ENCODE data around the gene JCAD.
"Not testable (repeated sequence)": the region's sequence is repeated elsewhere in the genome, so short reads cannot be mapped to it uniquely, and the experiment has no call there.

JCAD gene

DNA sequence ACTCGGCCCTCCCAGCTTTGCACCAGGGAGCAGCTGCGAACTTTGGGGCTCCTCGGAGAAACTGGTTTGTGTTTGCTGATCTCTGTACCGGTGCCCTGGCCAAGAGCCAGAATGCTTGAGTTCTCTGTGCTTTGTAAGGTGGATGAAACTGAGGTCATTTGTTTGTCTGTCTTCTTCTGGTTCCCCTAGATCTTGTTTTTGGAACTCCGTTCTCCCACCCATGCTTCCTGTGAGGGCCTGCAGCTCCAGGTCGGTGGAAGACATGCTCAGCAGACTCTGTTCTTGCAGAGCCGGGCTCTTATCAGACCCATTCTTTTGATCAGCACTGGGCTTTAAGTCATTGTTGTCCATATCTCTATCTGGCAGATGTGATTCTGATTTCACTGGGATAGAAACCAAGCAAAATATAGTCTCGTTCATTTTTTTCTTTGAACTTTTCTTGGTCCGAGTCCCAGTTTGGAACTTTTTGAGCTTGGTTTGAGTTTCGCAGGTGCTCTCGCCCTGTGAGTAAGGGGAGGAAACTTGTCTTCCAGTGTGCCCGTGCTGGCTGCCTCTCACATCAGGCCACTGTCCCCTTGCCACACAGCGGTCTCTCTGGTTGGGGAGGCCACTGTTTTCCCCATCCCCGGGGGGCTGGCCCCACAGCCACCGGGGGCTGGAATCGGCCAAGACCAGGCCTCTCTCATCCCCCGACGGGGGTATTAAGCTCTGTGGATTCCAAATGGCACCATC is 31.2 kb downstream of the JCAD start:
- peaks cover 27 to 85% (median 74%) of the 10 kb centered on the region in 10 experiments for H3K4me1 ChIP-seq
- no peaks in the 10 kb centered on the region for H4K20me1 ChIP-seq
- peaks cover 0 to 3% (median 0%) of the 10 kb centered on the region in 11 experiments; a peak in 1 of 22 replicates for H3K9me3 ChIP-seq (replicated peaks in 1 of 11)
- peak overlapping the region; percentile 39 to 71 (median 61) for H3K4me3 ChIP-seq
- peak overlapping the region; percentile 23 to 85 (median 81); a peak in 20 of 22 replicates for H3K9ac ChIP-seq
- H3K4me2 ChIP-seq = peak overlapping the region; percentile 91 to 99 (median 95)
- H3K27me3 ChIP-seq = no peaks in the 10 kb centered on the region
- H3K36me3 ChIP-seq = peaks cover 0 to 16% (median 0%) of the 10 kb centered on the region in 11 experiments; a peak in 1 of 22 replicates
- no peak for TF ChIP-seq Cebpa-rat (IDR thresholded peaks at IDR 0.05)
- peak overlapping the region in 10 of 11 experiments; percentile 51 to 94 (median 86); a peak in 20 of 22 replicates for H3K27ac ChIP-seq

DNA sequence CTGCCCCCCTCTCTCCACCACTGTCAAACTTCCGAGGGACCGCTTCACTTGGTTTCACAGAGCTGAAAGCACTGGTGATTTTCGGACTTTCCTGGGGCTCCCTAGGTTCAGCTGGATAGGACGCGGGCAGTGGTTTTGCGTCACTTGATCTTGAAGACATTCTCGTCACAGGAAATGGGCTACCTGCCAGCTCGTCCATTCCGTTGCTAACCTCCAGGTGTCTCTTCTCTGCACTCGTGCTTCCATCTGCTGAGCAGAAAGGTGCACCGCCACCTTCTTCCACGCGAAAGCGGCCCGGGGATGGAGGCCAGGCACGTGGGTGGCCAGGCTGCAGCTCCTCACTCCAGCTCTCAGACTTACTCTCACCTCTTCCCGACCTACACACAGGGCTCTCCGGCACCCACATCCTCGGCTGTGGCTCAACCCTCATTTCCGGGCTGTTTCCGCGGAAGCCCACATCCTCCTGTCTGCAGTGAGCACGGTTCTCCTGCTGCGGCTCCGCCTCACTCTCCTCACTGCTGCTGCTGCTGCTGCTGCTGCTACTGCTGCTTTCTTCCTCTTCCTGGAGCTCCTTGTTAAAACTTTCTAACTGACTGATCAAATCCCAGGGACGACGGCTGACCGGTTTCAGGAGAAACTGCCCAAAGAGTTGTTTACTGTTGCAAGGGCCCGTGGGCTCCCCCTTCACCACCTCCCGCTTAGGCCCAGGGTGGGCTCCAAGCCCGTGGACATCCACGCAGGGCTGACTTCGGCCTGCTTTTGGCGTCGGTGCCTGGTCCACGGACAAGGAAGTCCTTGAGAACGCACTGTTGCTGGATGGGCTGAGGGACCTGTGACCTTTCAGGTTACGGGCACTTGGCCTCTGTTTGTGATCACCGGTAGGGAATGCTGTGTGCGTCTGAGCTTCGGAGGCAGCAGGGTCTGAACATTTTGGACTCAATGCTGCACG is 32.1 kb downstream of the JCAD start:
- Histone ChIP-seq H3K9ac (peak overlapping the region; percentile 23 to 85 (median 81); a peak in 20 of 22 replicates), H3K4me2 (peak overlapping the region; percentile 91 to 99 (median 95)), H3K4me1 (peaks cover 27 to 76% (median 66%) of the 10 kb centered on the region in 10 experiments), H3K27ac (peak overlapping the region in 10 of 11 experiments; percentile 51 to 94 (median 86); a peak in 20 of 22 replicates), H3K27me3 (no peaks in the 10 kb centered on the region), H3K4me3 (peak overlapping the region; percentile 39 to 71 (median 61)), H3K36me3 (peaks cover 0 to 16% (median 0%) of the 10 kb centered on the region in 11 experiments; a peak in 1 of 22 replicates), H3K9me3 (replicated peaks in 1 of 11) (peaks cover 0 to 3% (median 0%) of the 10 kb centered on the region in 11 experiments; a peak in 1 of 22 replicates), H4K20me1 (no peaks in the 10 kb centered on the region)
- no peak; a peak in 1 of 22 replicates for TF ChIP-seq Cebpa-rat (IDR thresholded peaks at IDR 0.05)

DNA sequence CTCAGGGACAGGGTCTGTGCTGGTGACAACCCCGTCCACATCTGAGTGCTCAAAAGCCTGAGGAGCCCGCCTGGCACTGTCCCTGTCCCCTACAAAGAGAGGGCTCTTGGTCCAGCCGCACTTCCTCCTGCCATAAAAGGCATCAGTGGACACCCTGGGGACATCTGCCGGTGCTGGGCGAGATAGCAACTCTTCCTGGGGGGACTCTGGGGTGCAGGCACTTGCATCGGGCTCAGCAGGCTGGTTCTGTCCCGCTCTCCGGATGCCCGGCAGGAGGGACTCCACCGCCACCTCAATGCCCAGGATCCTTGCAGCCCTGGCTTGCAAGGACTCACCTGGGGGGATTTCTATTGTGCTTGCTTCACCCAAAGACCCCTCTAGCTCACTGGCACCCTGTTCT is 32.8 kb downstream of the JCAD start:
- peaks cover 27 to 71% (median 62%) of the 10 kb centered on the region in 10 experiments for H3K4me1 ChIP-seq
- peak overlapping the region in 10 of 11 experiments; percentile 49 to 85 (median 79); a peak in 19 of 22 replicates for H3K9ac ChIP-seq
- peaks cover 0 to 3% (median 0%) of the 10 kb centered on the region in 11 experiments; a peak in 1 of 22 replicates for H3K9me3 ChIP-seq (replicated peaks in 1 of 11)
- peak overlapping the region; percentile 91 to 99 (median 95) for H3K4me2 ChIP-seq
- H3K36me3 ChIP-seq = peaks cover 0 to 16% (median 0%) of the 10 kb centered on the region in 11 experiments; a peak in 1 of 22 replicates
- no peaks in the 10 kb centered on the region for H4K20me1 ChIP-seq
- peak overlapping the region; percentile 39 to 71 (median 61); a peak in 19 of 20 replicates for H3K4me3 ChIP-seq
- no peak for TF ChIP-seq Cebpa-rat (IDR thresholded peaks at IDR 0.05)
- H3K27me3 ChIP-seq = no peaks in the 10 kb centered on the region
- peak overlapping the region in 10 of 11 experiments; percentile 22 to 94 (median 86); a peak in 19 of 22 replicates for H3K27ac ChIP-seq

DNA sequence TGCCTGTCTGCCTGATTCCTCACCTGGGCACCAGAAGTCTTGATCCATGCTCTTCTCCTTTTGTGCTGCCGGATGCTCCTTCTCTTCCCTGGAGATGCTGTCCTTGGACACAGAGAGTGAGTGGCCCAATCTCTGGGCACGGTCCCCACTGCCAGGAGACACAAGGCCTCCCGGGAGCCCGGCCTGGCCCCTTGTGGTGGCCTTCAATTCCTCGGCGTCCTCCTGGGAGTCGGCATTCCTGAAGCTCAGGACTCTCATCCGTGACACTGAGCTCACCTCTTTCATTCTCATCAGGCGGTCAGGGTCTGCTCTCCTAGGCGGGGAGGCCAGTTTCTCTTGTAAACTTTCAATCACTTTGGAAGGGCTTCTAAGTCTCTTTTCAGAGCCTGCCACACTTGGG is 33.3 kb downstream of the JCAD start:
- H3K4me2 ChIP-seq = peak overlapping the region; percentile 91 to 99 (median 95)
- no peak for TF ChIP-seq Cebpa-rat (IDR thresholded peaks at IDR 0.05)
- peaks cover 0 to 16% (median 0%) of the 10 kb centered on the region in 11 experiments; a peak in 1 of 22 replicates for H3K36me3 ChIP-seq
- peaks cover 27 to 66% (median 59%) of the 10 kb centered on the region in 10 experiments for H3K4me1 ChIP-seq
- peak overlapping the region in 8 of 11 experiments; percentile 49 to 85 (median 82); a peak in 14 of 22 replicates for H3K9ac ChIP-seq
- peak overlapping the region in 6 of 10 experiments; percentile 8 to 71 (median 62); a peak in 6 of 20 replicates for H3K4me3 ChIP-seq
- H3K9me3 ChIP-seq (replicated peaks in 1 of 11) = peaks cover 0 to 3% (median 0%) of the 10 kb centered on the region in 11 experiments; a peak in 1 of 22 replicates
- no peaks in the 10 kb centered on the region for H3K27me3 ChIP-seq
- peak overlapping the region in 8 of 11 experiments; percentile 84 to 94 (median 88); a peak in 16 of 22 replicates for H3K27ac ChIP-seq
- no peaks in the 10 kb centered on the region for H4K20me1 ChIP-seq

DNA sequence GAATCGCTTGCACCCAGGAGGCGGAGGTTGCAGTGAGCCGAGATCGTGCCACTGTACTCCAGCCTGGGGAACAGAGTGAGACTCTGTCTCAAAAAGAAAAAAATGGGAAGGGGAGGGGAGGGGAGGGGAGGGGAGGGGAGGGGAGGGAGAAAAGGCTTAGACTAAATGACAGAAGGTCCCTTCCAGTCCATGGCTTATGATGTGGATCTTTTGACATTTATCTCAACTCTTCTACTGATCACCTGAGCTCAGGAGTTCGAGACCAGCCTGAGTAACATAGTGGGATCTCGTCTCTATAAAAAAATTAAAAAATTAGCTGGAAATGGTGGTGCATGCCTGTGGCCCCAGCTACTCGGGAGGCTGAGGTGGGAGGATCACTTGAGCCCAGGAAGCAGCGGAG is 34.0 kb downstream of the JCAD start:
- not testable (repeated sequence) for H3K27me3 ChIP-seq; H4K20me1 ChIP-seq; H3K9ac ChIP-seq; H3K9me3 ChIP-seq (replicated peaks in 1 of 11); H3K4me3 ChIP-seq
- Histone ChIP-seq H3K4me2 (peak overlapping the region in 9 of 11 experiments; percentile 91 to 98 (median 95); a peak in 18 of 22 replicates), H3K36me3 (peaks cover 0 to 16% (median 0%) of the 10 kb centered on the region in 11 experiments; a peak in 1 of 22 replicates), H3K27ac (0 out of 22 replicates have a peak overlapping the region, but pooled peaks of 1 of the 11 experiments have one; percentile 94), H3K4me1 (peaks cover 27 to 59% (median 53%) of the 10 kb centered on the region in 10 experiments)

DNA sequence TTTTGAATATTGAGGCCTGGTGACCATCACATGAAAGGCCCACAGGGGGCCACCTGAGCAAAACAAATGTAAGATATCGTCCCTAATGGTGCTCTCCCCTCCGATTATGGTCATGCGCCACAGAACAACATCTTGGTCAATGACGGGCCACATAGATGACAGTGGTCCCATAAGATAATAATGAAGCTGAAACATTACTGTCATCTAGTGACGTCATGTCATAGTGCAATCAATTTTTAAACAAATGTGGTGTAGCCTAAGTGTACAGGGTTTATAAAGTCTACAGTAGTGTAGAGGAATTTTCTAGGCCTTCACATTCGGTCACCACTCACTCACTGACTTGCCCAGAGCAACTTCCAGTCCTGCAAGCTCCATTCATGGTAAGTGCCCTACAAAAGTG is 36.8 kb downstream of the JCAD start:
- Histone ChIP-seq H3K27ac (no peak overlapping the region), H4K20me1 (no peaks in the 10 kb centered on the region), H3K9me3 (replicated peaks in 1 of 11) (peaks cover 0 to 3% (median 0%) of the 10 kb centered on the region in 11 experiments; a peak in 1 of 22 replicates), H3K4me2 (no peak overlapping the region), H3K4me3 (no peak overlapping the region), H3K27me3 (no peaks in the 10 kb centered on the region), H3K36me3 (peaks cover 0 to 5% (median 0%) of the 10 kb centered on the region in 11 experiments; a peak in 1 of 22 replicates), H3K9ac (no peak overlapping the region), H3K4me1 (peaks cover 17 to 40% (median 32%) of the 10 kb centered on the region in 10 experiments)
- TF ChIP-seq Cebpa-rat (IDR thresholded peaks at IDR 0.05) = no peak

DNA sequence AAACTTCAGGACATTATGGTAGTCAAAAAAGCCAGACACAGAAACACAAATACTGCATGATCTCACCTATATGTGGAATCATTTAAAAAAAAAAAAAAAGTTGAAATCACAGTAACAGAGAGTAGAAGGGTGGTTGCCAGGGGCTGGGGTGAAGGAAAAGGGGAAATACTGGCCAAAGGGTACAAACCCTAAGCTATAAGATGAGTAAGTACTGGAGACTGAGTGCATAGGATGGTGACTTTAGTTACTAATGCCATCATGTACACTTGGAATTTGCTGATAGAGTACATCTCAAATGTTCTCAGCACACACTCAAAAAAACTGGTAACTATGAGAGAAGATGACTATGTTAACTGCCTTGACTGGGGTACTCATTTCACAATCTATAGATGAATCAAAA is 39.9 kb downstream of the JCAD start:
- no peak overlapping the region for H3K9ac ChIP-seq
- H3K36me3 ChIP-seq = peaks cover 0 to 8% (median 0%) of the 10 kb centered on the region in 11 experiments; a peak in 1 of 22 replicates
- H3K9me3 ChIP-seq (replicated peaks in 1 of 11) = no peaks in the 10 kb centered on the region; a peak in 1 of 22 replicates
- no peaks in the 10 kb centered on the region for H3K27me3 ChIP-seq
- H3K4me1 ChIP-seq = peaks cover 0 to 16% (median 12%) of the 10 kb centered on the region in 10 experiments; a peak in 13 of 20 replicates
- H3K4me3 ChIP-seq = no peak overlapping the region
- no peak overlapping the region for H3K27ac ChIP-seq
- H4K20me1 ChIP-seq = no peaks in the 10 kb centered on the region
- H3K4me2 ChIP-seq = no peak overlapping the region
- no peak for TF ChIP-seq Cebpa-rat (IDR thresholded peaks at IDR 0.05)

DNA sequence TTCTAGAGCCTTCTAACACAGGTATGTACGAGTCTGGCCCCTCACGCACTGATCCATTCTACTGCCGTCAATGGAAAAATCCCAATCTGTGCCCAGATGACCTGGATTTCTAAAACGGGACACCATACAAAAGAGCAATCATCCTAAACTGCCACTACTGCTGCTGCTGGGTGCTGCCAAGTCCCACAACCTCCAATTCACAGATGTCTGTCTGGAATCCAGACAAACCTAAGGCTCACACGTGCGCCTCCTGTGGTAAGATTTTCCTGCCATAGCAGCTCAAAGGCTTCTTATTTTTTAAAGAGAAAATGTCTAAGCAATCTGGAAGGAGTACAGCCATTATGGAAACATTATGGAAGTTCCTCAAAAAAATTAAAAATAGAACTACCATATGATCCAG is 40.9 kb downstream of the JCAD start:
- Histone ChIP-seq H3K4me3 (no peak overlapping the region), H3K4me1 (peaks cover 0 to 13% (median 12%) of the 10 kb centered on the region in 10 experiments; a peak in 13 of 20 replicates), H3K9me3 (replicated peaks in 1 of 11) (no peaks in the 10 kb centered on the region; a peak in 1 of 22 replicates), H3K4me2 (peak overlapping the region in 6 of 11 experiments; percentile 0 to 32 (median 16); a peak in 4 of 22 replicates), H3K9ac (no peak overlapping the region), H3K36me3 (peaks cover 0 to 6% (median 0%) of the 10 kb centered on the region in 11 experiments; a peak in 1 of 22 replicates), H3K27ac (no peak overlapping the region), H3K27me3 (no peaks in the 10 kb centered on the region), H4K20me1 (no peaks in the 10 kb centered on the region)
- no peak for TF ChIP-seq Cebpa-rat (IDR thresholded peaks at IDR 0.05)

All from BLaER1 treated with 17β-estradiol and CSF1 and Interleukin-3, amounts not matched to agents 10 nM and 100 nM (cell line).